ENCODE results near the gene PSME2.

Gene PSME2

GRCh38 chr14:24182110-24182882 lies 35.9 kb upstream of the PSME2 start:
- TF ChIP-seq POLR2AphosphoS5 (IDR thresholded peaks at IDR 0.05; ENCODE audit: borderline replicate concordance, low read depth, low read length) = no peak
- Histone ChIP-seq H3K27ac (no peak overlapping the region), H3K9ac (ENCODE audit: insufficient read length) (no peak overlapping the region), H3K4me3 (no peak overlapping the region), H3K36me3 (ENCODE audit: insufficient read depth, low read length) (peaks cover 75% of the 10 kb centered on the region), H3K9me3 (ENCODE audit: low read depth, low read length) (no peaks in the 10 kb centered on the region)
- DNase-seq (ENCODE audit: low read depth, low spot score) = no peak

- Histone ChIP-seq H3K36me3 (ENCODE audit: insufficient read depth, low read length) (peaks cover 68% of the 10 kb centered on the region), H3K9ac (ENCODE audit: insufficient read length) (no peak overlapping the region), H3K9me3 (ENCODE audit: low read depth, low read length) (no peaks in the 10 kb centered on the region), H3K4me3 (no peak overlapping the region), H3K27ac (no peak overlapping the region)
- TF ChIP-seq FOXP2 (optimal IDR thresholded peaks at IDR 0.05; ENCODE audit: control extremely low read depth, extremely low read length, insufficient read depth) = no peak
- TF ChIP-seq POLR2AphosphoS5 (IDR thresholded peaks at IDR 0.05; ENCODE audit: borderline replicate concordance, low read depth, low read length) = no peak
- TF ChIP-seq EZH2 (IDR thresholded peaks at IDR 0.05) = no peak
- no peak for DNase-seq (ENCODE audit: low read depth, low spot score)
Measured at GRCh38 chr14:24181371-24182077, 35.1 kb upstream of the PSME2 start.

- DNase-seq (ENCODE audit: low read depth, low spot score) = no peak
- H3K36me3 ChIP-seq (ENCODE audit: insufficient read depth, low read length) = peaks cover 54% of the 10 kb centered on the region; the same call in 1 of the 2 replicates
- H3K27ac ChIP-seq = no peak overlapping the region
- no peaks in the 10 kb centered on the region for H3K9me3 ChIP-seq (ENCODE audit: low read depth, low read length)
- TF ChIP-seq FOXP2 (optimal IDR thresholded peaks at IDR 0.05; ENCODE audit: control extremely low read depth, extremely low read length, insufficient read depth) = no peak
- no peak for TF ChIP-seq EZH2 (IDR thresholded peaks at IDR 0.05)
- TF ChIP-seq POLR2AphosphoS5 (IDR thresholded peaks at IDR 0.05; ENCODE audit: borderline replicate concordance, low read depth, low read length) = no peak
- no peak overlapping the region for H3K9ac ChIP-seq (ENCODE audit: insufficient read length)
- H3K4me3 ChIP-seq = no peak overlapping the region
Measured at GRCh38 chr14:24179961-24180796, 33.8 kb upstream of the PSME2 start.

GRCh38 chr14:24179294-24179960 lies 33.0 kb upstream of the PSME2 start:
- no peaks in the 10 kb centered on the region for H3K9me3 ChIP-seq (ENCODE audit: low read depth, low read length)
- H3K36me3 ChIP-seq (ENCODE audit: insufficient read depth, low read length) = peaks cover 47% of the 10 kb centered on the region; the same call in 1 of the 2 replicates
- no peak overlapping the region for H3K4me3 ChIP-seq
- TF ChIP-seq FOXP2 (optimal IDR thresholded peaks at IDR 0.05; ENCODE audit: control extremely low read depth, extremely low read length, insufficient read depth) = no peak
- TF ChIP-seq POLR2AphosphoS5 (IDR thresholded peaks at IDR 0.05; ENCODE audit: borderline replicate concordance, low read depth, low read length) = no peak
- no peak for TF ChIP-seq EZH2 (IDR thresholded peaks at IDR 0.05)
- DNase-seq (ENCODE audit: low read depth, low spot score) = no peak
- no peak overlapping the region for H3K9ac ChIP-seq (ENCODE audit: insufficient read length)
- H3K27ac ChIP-seq = no peak overlapping the region

GRCh38 chr14:24178399-24179178 lies 32.2 kb upstream of the PSME2 start:
- TF ChIP-seq FOXP2 (optimal IDR thresholded peaks at IDR 0.05; ENCODE audit: control extremely low read depth, extremely low read length, insufficient read depth) (no peak), EZH2 (IDR thresholded peaks at IDR 0.05) (no peak), POLR2AphosphoS5 (IDR thresholded peaks at IDR 0.05; ENCODE audit: borderline replicate concordance, low read depth, low read length) (no peak)
- peaks cover 41% of the 10 kb centered on the region; the same call in 1 of the 2 replicates for H3K36me3 ChIP-seq (ENCODE audit: insufficient read depth, low read length)
- no peak overlapping the region for H3K4me3 ChIP-seq
- no peak overlapping the region for H3K9ac ChIP-seq (ENCODE audit: insufficient read length)
- no peak overlapping the region for H3K27ac ChIP-seq
- DNase-seq (ENCODE audit: low read depth, low spot score) = no peak
- no peaks in the 10 kb centered on the region for H3K9me3 ChIP-seq (ENCODE audit: low read depth, low read length)

DNA sequence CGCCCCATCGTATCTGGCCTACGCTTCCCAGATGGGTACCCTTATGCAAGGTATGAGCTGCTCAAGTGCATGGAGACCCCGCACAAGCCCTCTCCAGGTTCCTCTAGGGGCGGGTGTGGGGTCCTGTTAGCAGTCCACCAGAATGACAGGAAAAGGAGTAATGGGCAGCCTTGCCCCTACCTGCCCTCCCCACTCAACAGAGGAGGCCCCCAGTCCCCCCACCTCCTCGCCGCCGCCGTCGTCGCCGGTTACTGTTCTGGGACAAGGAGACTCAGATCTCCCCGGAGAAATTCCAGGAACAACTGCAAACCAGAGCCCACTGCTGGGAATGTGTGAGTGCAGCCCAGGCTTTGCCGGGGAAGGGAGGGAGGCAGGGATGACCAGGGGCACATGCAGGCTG lies 31.5 kb upstream of the PSME2 start:
- no peaks in the 10 kb centered on the region for H3K9me3 ChIP-seq (ENCODE audit: low read depth, low read length)
- no peak overlapping the region for H3K27ac ChIP-seq
- no peak overlapping the region for H3K4me3 ChIP-seq
- peaks cover 34% of the 10 kb centered on the region; the same call in 1 of the 2 replicates for H3K36me3 ChIP-seq (ENCODE audit: insufficient read depth, low read length)
- no peak overlapping the region for H3K9ac ChIP-seq (ENCODE audit: insufficient read length)
- no peak for DNase-seq (ENCODE audit: low read depth, low spot score)
- no peak for TF ChIP-seq EZH2 (IDR thresholded peaks at IDR 0.05)
- TF ChIP-seq FOXP2 (optimal IDR thresholded peaks at IDR 0.05; ENCODE audit: control extremely low read depth, extremely low read length, insufficient read depth) = no peak
- TF ChIP-seq POLR2AphosphoS5 (IDR thresholded peaks at IDR 0.05; ENCODE audit: borderline replicate concordance, low read depth, low read length) = no peak

DNA sequence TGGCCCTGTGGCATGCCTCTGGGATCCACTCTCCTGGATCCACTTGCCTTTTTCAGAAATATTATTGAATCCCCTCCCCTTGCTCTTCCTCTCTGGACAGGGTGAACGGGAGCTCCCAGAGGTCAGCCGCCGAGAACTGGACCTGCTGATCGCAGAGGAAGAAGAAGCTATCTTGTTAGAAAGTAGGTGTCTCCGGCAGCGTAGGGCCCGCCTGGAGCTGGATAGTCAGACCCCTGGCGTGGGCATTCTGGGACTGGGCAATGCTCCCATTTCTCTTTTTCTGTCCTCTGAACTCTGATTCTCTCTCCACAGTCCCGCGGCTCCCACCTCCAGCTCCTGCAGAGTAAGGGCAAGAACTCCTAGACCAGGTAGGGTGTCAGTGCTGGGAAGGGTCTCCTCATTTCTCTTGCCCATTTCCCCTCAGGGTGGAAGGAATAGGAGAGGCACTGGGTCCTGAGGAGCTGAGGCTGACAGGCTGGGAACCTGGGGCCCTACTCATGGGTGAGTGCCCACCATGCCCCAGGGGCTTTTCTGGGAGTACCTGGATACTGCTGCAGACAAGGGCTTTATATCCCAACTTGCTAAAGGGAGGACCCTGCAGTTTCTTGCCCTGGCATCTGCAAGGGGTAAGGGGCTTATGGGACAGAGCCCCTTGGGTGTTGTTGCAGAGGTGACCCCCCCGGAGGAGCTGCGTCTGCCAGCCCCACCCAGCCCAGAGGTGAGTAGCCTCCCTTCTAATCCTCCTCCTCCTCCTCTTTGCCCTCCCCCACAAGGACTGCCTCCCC lies 30.8 kb upstream of the PSME2 start:
- no peak for TF ChIP-seq FOXP2 (optimal IDR thresholded peaks at IDR 0.05; ENCODE audit: control extremely low read depth, extremely low read length, insufficient read depth)
- TF ChIP-seq POLR2AphosphoS5 (IDR thresholded peaks at IDR 0.05; ENCODE audit: borderline replicate concordance, low read depth, low read length) = no peak
- no peak for TF ChIP-seq EZH2 (IDR thresholded peaks at IDR 0.05)
- DNase-seq (ENCODE audit: low read depth, low spot score) = no peak
- Histone ChIP-seq H3K27ac (no peak overlapping the region), H3K4me3 (no peak overlapping the region), H3K9me3 (ENCODE audit: low read depth, low read length) (no peaks in the 10 kb centered on the region), H3K9ac (ENCODE audit: insufficient read length) (no peak overlapping the region), H3K36me3 (ENCODE audit: insufficient read depth, low read length) (peaks cover 27% of the 10 kb centered on the region; the same call in 1 of the 2 replicates)
